NAMALWA (cell line): Measurements from ENCODE around the gene PSMG4.
"Not testable (repeated sequence)": the region's sequence is repeated elsewhere in the genome, so short reads cannot be mapped to it uniquely, and the experiment has no call there.

Experiments
- DNase-seq: peaks from one replicate; pipeline ENCODE4 v3.0.0-alpha.2; 2015; ENCODE audit warnings: low spot score

The PSMG4 gene

DNA sequence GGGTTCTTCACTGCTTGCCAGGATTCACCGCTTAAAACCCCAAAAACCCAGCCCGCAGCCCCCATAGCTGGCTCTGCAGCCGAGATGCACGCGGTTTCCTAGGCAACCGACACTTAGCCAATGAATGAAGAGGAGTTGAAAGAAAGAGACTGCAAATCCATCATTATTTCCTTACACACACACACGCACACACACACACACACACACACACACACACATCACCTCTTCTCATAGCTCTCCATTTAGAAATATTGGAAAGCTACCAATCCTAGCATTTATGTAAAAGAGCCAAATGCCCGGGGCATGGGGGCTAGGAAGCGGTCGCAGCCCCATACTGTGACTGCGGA is 27.9 kb upstream of the PSMG4 start:
- no peak for DNase-seq

DNA sequence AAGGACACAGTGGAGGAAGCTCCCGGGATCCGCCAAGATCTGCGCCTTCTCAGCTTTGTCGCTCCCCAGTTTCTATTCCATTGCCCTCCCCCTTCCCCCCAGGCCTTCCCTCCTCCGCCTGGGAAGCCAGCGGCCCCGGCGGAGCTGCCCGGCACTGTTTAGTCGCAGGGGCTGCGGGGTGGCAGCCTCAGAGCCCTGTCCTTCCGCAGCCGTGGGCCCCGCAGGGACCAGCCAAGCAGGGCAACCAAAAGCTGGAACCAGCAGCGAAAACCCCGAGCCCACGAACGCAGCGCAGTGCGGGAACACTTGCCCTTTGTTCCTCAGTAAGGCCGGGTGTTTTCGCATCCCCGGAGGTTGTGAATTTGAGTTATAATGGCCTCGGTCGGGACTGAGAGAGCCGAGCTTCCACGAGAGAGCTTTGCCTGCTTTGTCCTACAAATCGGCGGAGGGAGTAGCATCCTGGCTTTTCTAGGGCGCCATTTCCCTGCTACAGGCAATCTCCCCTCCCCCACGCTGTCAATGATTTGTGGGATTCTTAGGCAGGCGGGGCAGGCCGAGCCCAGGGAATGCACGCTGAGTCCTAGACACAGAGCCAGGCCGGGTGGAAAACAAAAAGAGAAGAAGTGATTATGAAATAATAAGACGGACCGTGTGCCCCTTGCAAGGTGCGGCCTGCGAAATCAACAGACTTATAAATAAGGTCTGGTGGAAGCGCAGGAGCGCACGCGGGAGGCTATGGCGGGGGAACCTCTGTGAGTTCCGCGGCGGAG is 27.3 kb upstream of the PSMG4 start:
- DNase-seq: no peak

DNA sequence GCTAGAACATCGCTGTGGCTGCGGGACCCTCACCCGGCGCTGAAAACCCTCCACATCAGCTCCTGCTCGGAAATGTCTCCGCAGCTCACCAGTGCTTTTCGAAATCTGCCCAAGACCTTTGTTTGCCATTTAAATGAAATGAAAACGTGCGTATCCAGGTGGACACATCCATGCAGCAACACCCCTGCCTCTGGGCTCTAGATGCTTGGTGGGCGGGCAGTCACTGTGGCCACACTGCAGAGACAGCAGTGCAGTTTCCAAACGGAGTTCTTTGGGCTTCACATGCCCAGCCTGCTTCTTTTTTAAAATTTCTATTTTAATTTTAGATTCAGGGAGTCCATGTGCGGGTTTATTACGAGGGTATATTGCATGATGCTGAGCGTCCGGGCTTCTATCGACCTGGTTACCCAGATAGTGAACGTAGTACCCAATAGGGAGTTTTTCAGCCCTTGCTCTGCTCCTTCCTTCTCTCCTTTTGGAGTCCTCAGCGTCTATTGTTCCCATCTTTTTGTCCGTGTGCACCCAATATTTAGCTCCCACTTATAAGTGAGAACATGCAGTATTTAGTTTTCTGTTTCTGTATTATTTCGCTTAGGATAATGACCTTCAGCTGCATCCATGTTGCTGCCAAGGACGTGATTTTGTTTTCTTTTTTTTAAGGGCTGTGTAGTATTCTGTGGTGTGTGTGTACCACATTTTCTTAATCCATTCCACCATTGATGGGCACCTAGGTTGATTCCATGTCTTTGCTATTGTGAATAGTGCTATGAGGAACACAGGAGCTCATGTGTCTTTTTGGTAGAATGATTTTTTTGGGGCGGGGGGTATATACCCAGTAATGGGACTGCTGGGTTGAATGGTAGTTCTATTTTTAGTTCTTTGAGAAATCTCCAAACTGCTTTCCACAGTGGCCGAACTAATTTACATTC is 26.5 kb upstream of the PSMG4 start:
- no peak for DNase-seq

DNA sequence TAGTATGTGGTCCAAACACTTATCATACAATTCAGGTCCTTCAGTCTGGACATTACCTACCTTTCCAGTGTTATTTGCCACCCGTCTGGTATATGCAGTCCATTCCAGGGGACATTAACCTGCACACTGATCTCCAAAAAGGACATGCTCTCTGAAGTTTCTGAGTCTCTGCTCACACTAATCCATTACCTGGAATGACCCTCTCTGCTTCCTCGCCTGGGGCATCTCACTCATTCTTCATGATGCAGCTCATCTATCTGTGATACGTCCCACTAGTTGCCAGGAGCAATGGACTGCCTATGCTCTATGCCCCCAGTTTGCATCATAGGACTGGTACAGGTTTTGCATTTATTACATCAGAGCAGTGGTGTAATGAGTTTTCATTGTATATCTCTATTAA is 25.4 kb upstream of the PSMG4 start:
- DNase-seq: no peak

DNA sequence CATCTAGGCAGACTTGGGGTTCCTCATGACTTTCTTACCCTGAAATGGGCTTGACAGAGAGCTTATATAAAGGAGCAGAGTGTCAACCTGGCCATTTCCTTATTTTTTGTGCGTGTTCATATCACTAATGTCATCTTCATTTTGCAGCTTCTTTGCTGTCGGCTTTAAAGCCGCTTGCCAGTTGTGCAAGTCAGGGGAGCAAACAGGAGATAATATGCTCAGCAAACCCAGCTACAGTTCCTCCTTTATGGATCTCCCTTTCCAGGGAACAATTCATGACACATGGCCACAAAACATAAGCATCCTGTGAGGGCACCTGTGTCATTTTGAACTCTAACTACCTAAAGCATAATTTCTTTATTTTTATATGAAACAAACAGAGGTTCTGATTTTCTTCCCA is 24.8 kb upstream of the PSMG4 start:
- no peak for DNase-seq

DNA sequence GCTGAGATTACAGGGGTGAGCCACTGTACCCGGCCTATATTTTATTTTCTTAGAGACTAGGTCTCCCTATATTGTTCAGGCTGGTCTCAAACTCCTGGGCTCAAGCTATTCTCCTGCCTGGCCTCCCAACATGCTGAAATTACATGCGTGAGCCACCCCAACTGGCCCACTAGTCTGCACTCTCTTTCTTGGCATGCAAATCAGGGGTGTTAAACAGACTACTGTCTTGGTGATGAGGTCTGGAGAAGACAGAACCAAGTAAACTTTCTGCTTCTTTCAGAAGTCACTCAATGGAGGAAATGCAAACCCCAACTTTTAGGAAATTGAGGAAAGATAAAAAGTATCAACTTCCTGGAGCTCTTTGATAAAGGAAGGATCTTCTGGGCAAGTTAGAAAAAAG is 23.3 kb upstream of the PSMG4 start:
- DNase-seq: no peak

DNA sequence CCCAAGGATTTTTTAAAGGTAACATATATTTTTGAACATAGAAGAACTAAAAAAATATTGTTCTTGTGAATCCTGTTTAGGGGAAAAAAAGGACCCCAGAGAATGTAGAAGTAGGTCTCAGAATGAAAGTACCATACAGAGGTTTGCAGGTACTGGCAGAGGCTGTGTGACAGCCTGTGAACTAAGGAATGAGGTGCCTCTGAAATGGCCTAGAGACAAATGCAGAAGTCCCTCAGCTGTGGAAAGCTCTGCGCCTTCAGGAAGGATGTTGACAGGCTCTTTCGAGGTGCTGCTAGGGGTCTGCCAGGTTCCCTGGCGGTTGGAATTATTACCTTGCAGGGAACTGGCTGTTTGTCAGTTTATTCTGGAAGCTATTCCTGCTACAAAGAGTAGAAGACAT is 22.7 kb upstream of the PSMG4 start:
- no peak for DNase-seq

DNA sequence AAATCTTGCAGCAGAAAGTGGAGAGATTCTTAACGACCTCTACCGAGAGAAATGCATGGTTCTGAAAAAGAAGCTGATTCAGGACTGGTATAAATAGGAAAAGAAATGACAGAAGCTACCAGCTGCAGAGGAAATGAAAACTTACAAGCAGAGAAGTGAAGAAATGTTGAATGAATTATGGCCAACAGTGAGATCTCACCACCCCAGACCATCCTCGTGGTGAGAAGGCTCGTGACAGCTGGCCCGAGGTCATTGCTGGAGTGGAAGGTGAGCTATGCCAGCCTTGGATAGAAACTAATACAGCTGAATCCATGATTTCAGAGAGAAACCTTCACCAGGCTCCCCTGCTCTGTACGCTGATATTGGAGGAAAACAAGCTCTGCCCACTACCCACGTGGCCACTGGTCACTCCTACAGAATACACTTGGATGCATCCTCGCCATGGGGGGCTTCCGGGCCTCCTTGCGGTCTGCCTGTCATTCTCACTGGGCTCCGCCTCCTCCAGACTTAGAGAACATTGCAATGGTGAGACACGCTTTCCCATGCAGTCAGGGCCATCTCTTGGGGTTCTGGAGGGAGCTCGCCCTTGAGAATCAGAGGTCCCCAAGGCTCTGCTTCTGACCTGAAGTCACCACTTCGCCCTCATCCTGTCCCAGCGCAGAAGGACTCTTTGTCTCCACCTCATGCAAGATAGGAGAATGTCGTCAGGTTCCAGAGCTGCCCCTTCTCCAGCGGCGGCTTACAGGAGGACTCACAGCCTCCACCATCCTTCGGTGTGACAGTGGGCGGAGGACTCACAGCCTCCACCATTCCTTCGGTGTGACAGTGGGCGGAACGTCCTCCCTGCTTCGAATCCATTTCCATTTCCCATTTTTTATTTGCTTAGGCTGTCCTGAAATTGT is 20.7 kb upstream of the PSMG4 start:
- DNase-seq: peak; percentile 26

DNA sequence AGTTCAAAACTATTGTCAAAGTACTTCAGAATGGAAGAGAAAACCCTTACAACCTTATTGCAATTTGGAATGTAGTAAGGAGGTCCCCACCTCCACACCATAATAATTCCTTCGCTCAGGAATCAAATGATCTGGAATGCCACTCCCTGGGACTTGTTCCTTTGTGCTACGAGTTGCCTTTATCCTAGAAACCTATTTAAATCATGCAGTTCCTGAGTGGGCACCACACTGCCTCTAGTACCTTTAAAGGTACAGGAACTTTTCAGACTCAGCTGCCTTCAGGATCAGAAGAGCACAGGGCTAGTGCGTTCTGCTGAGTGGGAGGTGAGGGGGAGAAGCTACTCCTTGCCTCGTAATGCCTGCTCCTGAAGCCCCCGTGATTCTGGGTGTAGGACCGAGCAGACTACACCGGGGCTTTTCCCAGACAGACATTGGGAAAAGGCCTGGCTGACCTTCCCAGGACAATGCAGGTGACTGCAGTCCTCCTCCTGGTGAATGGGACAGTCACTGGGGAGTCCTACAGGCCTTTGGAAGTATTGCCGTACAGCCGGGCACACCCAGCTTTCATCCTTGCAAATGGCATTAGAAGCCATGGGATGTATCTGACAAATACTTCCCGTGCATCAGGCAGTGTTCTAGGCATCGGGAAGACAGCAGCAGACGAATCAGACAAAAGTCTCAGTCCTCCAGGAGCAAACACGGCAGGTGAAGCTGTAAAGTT is 19.5 kb upstream of the PSMG4 start:
- DNase-seq: no peak

DNA sequence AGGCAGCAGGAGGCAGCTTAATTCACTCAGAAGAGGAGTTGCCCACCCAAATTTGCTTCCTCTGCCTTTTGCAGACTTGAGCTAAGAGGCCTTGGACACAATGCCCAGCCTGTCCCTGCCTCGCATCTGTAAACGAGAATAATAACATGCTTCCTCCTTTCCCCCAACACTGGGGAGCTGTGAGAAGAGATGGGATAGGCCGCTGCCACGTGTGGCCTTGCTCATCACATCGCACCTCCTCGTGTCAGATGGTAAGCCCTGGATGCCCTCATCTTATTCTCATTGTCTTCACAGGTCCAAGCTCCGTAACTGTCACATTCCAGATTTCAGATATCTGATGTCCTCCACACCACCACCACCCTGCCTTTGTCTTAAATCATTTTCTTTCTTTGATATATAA is 18.2 kb upstream of the PSMG4 start:
- DNase-seq: no peak

DNA sequence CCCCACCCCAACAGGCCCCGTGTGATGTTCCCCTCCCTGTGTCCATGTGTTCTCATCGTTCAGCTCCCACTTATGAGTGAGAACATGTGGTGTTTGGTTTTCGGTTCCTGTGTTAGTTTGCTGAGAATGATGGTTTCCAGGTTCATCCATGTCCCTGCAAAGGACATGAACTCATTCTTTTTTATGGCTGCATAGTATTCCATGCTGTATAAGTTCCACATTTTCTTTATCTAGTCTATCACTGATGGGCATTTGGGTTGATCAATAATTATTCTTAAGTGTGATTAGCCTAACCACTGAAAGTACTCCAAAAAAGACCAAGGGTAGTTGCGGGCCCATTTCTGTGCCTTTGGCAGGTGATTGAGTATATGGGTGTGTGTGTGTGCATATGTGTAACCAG is 17.0 kb upstream of the PSMG4 start:
- DNase-seq: not testable (repeated sequence)

DNA sequence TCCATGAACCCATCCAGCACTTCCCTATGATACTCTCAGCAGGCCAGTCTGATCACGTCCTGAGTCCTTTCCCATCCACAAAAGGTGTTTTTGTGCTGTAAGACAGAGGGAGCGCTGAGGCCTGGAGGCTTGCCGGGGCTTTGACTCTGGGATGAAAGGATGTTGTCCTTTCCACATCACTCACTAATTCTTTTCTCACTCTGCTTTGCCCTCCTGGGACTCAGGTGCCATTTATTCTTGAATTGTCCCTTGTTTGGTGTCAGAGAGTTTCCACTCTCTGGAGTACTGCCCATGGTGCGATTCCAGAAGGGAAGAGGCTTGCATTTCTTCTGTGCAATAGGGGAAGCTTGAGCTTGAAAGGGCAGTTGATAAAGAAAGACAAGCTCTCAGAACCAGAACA is 16.0 kb upstream of the PSMG4 start:
- no peak for DNase-seq

DNA sequence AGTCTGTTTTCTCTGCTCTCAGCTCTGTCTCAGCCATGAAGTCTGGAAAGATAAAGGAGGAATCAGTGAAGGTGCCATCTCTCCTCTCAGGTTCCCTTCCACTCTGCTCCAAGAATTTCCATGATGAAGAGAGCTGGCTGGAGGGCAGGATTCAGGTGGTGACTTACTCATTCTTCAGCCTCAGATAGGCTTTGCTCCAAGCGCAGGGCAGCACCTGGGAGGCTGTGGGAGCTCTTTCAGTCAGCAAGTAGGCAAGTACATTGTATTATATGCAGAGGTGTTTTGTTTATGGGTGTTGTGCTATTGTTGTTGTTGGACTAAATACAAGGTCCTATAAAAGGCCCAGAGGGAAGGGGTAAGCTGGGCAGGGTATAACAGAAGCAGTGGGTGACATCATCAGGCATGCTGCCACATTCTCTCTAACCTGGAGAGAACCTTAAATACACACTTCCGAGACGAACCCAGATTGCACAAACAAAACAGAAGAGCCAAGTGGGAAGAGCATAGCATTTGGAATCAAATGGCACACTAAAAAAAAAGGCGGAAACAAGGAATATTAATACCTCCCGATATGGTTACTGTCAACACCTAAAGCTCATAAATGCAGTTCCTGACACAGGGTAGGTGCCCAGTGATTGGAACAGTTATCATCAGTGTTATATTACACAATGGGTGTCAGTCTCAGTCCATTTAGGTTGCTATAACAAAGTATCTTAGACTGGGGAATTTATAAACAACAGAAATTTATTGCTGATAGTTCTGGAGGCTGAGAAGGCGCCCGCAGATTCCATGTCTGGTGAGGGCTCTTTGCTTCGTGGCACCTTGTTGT is 14.5 kb upstream of the PSMG4 start:
- DNase-seq: no peak

DNA sequence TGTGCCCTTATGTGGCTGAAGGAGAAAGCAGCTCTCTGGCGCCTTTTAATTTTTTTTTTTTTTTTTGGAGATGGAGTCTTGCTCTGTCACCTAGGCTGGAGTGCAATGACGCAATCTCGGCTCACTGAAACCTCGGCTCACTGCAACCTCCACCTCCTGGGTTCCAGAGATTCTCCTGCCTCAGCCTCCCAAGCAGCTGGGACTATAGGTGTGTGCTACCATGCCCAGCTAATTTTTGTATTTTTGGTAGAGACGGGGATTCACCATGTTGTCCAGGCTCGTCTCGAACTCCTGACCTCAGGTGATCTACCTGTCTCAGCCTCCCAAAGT is 13.9 kb upstream of the PSMG4 start:
- not testable (repeated sequence) for DNase-seq

DNA sequence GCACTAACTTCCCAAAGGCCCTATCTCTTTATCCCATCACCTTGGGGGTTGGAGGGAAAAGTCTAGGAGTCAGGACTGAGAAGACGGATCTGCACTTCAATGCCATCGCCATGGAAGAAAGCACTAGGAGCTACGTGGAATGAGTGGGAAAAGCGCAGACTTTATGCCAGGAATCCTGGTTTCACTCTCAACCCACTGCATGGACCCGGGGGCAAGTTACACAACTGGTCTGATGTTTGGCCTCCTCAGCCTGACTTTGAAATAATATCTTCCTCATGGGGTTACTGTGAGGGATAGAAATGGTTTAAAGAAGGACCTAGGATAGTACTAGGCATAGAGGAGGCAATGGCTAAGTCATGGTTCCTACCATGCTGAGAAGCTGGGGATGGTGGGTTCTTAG is 13.5 kb upstream of the PSMG4 start:
- DNase-seq: no peak

DNA sequence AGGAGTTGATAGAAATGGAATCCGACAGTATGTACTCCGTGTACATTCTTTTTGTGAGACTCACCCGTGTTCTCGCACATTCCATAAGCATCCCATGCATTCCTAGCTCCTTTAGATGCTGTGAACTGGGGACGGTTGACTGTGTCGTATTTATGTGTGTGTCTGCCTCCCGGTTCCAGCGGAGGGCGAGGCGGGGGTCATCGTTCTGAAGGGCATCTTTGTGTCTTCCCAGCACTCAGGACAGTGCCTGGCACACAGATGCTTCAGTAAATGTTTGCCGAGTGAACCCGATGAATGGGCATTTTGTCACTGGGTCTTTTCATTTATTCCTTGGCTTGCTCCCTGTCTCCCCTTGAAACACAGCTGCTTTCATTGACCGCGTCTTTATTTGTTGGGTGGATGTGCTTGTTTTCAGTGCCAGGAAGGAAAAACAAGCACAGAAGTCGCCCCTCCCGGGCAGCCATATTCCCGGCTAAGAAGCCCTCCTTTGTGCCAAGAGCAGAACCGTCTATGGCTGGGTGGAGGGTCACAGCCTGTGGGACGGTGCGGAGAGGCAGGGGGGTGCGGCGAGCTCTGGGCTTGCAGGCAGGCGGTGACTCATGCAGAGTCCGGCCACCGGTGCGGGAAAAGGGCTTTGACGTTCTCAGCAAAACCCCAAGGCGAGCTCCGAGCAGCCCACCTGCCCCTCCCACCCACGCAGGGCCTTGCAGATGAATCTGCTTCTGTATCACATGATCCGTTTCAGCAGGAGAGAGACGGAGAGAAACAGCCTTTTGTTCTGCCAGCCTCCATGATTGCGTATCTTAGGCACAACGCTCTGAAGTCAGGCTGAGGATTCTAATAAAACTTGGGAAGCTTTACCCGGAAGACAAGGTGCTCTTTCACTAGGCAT is 11.2 kb upstream of the PSMG4 start:
- no peak for DNase-seq

DNA sequence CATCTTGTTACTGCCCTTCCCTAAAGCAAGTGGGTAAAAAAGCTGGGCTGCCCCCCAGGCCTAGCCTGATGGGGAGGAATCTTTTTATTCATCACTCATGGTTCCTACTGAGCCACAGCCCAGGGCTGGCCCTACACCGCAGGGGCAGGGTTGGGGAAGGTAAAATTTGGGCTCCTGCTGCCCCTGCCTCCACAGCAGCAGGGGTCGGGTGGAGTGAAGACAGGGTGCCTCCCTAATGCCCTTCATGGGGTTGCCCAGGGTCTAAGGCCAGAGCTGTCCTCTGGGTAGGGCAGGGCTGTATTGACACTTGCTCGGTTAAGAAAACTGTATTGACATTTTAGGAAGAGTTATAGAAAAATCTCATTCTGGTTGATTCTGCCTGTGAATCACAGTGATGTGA is 8.9 kb upstream of the PSMG4 start:
- no peak for DNase-seq

DNA sequence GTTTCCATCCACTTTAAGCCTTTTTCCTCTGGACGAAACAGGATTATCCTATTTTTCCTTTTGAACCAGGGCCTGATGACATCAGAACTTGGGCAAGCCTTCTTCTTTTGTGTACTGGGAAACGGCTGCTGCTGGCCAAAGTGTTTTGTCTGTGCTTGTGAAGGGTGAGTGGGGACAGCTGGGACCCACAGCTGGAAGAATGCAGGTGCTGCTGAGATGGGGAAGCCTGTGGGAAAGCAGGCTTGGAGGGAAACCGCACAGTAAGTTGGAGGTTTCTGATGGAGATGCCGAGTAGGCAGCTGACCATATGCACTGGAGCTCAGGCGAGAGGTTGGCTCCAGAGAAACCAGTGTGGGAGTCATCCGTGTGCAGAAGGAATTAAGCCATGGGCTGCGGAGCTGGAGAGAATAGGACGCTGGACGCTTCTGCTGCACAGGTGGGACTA is 8.5 kb upstream of the PSMG4 start:
- DNase-seq: no peak

DNA sequence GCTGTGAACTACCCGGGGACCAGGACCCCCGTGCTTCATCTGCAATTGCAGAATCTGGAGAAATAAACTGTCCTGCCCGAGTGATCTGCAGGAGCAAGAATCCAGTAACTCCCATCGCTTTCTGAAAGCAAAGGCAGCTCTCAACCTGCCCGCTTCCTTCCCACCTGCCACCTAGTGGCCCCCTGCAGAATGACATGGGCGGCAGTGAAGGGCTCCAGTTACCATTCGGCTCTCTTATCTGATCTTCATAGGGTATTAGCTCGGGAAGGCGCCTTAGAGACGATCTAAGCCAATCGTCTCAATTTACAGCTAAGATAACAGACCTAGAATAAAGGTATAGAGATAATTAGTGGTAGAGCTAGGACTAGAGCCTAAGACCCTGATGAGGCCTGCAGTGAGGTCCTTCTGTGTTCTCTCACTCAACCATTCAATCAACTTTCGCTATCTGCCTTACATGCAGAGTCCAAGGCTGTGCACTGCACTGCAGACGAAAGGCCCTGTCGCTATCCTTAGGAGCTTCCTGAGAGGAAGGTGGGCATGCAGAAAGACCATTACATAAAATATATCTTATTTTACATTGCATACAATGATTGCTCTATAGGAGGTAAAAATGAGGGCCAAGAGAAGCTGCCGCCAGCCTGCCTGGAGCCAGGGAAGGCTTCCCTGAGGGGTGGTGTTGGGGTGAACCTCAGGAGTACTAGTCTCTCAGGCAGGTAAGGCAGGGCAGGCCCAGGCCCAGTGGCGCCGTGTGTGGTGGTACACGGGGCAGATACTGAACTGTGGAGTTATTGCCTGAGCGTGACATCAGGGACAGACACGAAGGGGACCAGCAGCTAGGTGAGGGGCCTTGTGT is 7.1 kb upstream of the PSMG4 start:
- DNase-seq: peak; percentile 80
